Aorta (tissue), 5 donors: Measurements from ENCODE around the gene CPXM2. TPM values are rescaled to one million over a fixed set of nuclear protein-coding genes. Genes with fewer than 3 reads are reported as not detected.

Experiments used
- ATAC-seq: fragments of 200-7000 bp; cut with Tn5 transposase; one replicate; pipeline ENCODE4 v1.9.1; 2022; ENCODE audit warnings: moderate library complexity; ENCODE audit not compliant: low FRiP score
- DNase-seq, 2 donors: peaks; one replicate each; pipeline ENCODE4 v3.0.0-alpha.2; 2020
- H3K27ac ChIP-seq, 2 donors: one replicate each; pipeline ENCODE4 v1.5.1; 2013; ENCODE audit warnings: low read length in 2 of 2, mild to moderate bottlenecking in 2 of 2, moderate library complexity in 2 of 2, control low read depth in 1 of 2, inconsistent platforms in 1 of 2, low read depth in 1 of 2
- H3K27me3 ChIP-seq, 2 donors: one replicate each; pipeline ENCODE4 v1.6.1; 2013; ENCODE audit warnings: control low read depth in 1 of 2, low read length in 1 of 2, mild to moderate bottlenecking in 1 of 2, moderate library complexity in 1 of 2; ENCODE audit not compliant: insufficient read depth in 2 of 2, control insufficient read depth in 1 of 2
- H3K36me3 ChIP-seq, 2 donors: one replicate each; pipeline ENCODE4 v1.6.1; 2013; ENCODE audit warnings: control low read depth in 1 of 2, low read length in 1 of 2, mild to moderate bottlenecking in 1 of 2; ENCODE audit not compliant: insufficient read depth in 2 of 2, control insufficient read depth in 1 of 2
- H3K4me1 ChIP-seq, 2 donors: one replicate each; pipeline ENCODE4 v1.6.1; 2013; ENCODE audit warnings: low read length in 2 of 2, control low read depth in 1 of 2, mild to moderate bottlenecking in 1 of 2, moderate library complexity in 1 of 2; ENCODE audit not compliant: insufficient read depth in 2 of 2, control insufficient read depth in 1 of 2
- H3K4me3 ChIP-seq, 2 donors: one replicate each; pipeline ENCODE4 v1.5.1; 2013; ENCODE audit warnings: low read length in 2 of 2, control low read depth in 1 of 2, mild to moderate bottlenecking in 1 of 2
- H3K9me3 ChIP-seq: one replicate; pipeline ENCODE4 v1.6.1; 2013; ENCODE audit warnings: mild to moderate bottlenecking, low read length; ENCODE audit not compliant: control insufficient read depth
- WGBS, 2 donors: extraction: QIAGEN DNeasy Blood & Tissue Kit; methylation state at CpG; one replicate each; pipeline ENCODE4 v1.1.7; 2013; 5-methylcytosine and 5-hydroxymethylcytosine counted together
- intact Hi-C, 2 donors: fragments of 100-400 bp; cut with DNase I; formaldehyde crosslinking; loops; one replicate each; pipeline versions ENCODE4 v1.14.2 to v1.15.0; 2022
- polyA plus RNA-seq, 2 donors: library from polyadenylated mRNA; stranded (reverse); fragments of 200-250 nt; gene quantifications; one replicate each; pipeline ENCODE4 v1.2.3, GENCODE V29; 2013
- total RNA-seq, 2 donors: library from RNA; stranded (reverse); fragmentation: NEBNext Ultra II Directional; extraction: Animal tissue kit (Norgen Biotek cat#: 25700); gene quantifications; one replicate each; pipeline ENCODE4 v1.2.1, GENCODE V29; 2021
- donor health status: healthy with polysubstance abuse.
- donor health status: Bipolar disorder and iron deficiency.
- donor health status: DM: no; HTN: no; CAD: no.
- donor health status: DM: no; HTN: no; CAD: no.
- donor health status: DM: yes; HTN: yes; CAD: no.

Gene CPXM2
- total and polyA plus RNA-seq, 4 donors: 43.8 to 169 (median 109) TPM

GRCh38 chr10:123761666-123762230 is 129.9 kb downstream of the CPXM2 start:
- ATAC-seq (no peak), DNase-seq (no peak)
- Histone ChIP-seq H3K36me3 (no peaks in the 10 kb centered on the region), H3K9me3 (no peaks in the 10 kb centered on the region), H3K4me1 (no peaks in the 10 kb centered on the region), H3K27me3 (no peaks in the 10 kb centered on the region), H3K4me3 (no peak overlapping the region), H3K27ac (no peak overlapping the region)
- intact Hi-C loops: loop anchor here in 1 of 2 donors (10.0 kb wide), 1 partner anchor 177 kb away; no protein-coding TSS in a partner anchor
- WGBS, 2 donors: 81 to 87% methylated on average over 23 of the region's 23 CpGs

- intact Hi-C loops: loop anchor here in 1 of 2 donors (10.0 kb wide), 1 partner anchor 176 kb away; no protein-coding TSS in a partner anchor
- WGBS, 2 donors: 39% methylated on average over 10 of the region's 10 CpGs
- Histone ChIP-seq H3K9me3 (no peaks in the 10 kb centered on the region), H3K27ac (no peak overlapping the region), H3K4me3 (no peak overlapping the region), H3K4me1 (no peaks in the 10 kb centered on the region), H3K27me3 (no peaks in the 10 kb centered on the region), H3K36me3 (no peaks in the 10 kb centered on the region)
- no peak for ATAC-seq
- no peak for DNase-seq
Observed at GRCh38 chr10:123761038-123761428, 130.6 kb downstream of the CPXM2 start.

- no peak for ATAC-seq
- Histone ChIP-seq H3K9me3 (no peaks in the 10 kb centered on the region), H3K4me1 (no peaks in the 10 kb centered on the region), H3K27ac (no peak overlapping the region), H3K4me3 (no peak overlapping the region), H3K36me3 (no peaks in the 10 kb centered on the region), H3K27me3 (no peaks in the 10 kb centered on the region)
- intact Hi-C loops: loop anchor here in 1 of 2 donors (10.0 kb wide), 1 partner anchor 176 kb away; no protein-coding TSS in a partner anchor
- 63 to 76% methylated on average over 10 of the region's 10 CpGs for WGBS, 2 donors
- no peak for DNase-seq
Observed at GRCh38 chr10:123760356-123761037, 131.1 kb downstream of the CPXM2 start.

GRCh38 chr10:123759501-123760031 is 132.0 kb downstream of the CPXM2 start:
- no peak for ATAC-seq
- no peak for DNase-seq
- H3K27ac ChIP-seq: no peak overlapping the region
- no peaks in the 10 kb centered on the region for H3K4me1 ChIP-seq
- WGBS, 2 donors: 66 to 80% methylated on average over 8 of the region's 8 CpGs
- intact Hi-C loops: loop anchor here (10.0 kb wide), 2 partner anchors 175 to 205 kb away; no protein-coding TSS in a partner anchor
- H3K27me3 ChIP-seq: no peaks in the 10 kb centered on the region
- H3K9me3 ChIP-seq: no peaks in the 10 kb centered on the region
- H3K4me3 ChIP-seq: no peak overlapping the region
- H3K36me3 ChIP-seq: no peaks in the 10 kb centered on the region

GRCh38 chr10:123759041-123759440 is 132.6 kb downstream of the CPXM2 start:
- WGBS, 2 donors: 88 to 94% methylated on average over 7 of the region's 7 CpGs
- Histone ChIP-seq H3K9me3 (no peaks in the 10 kb centered on the region), H3K36me3 (no peaks in the 10 kb centered on the region), H3K27ac (no peak overlapping the region), H3K4me3 (no peak overlapping the region), H3K27me3 (no peaks in the 10 kb centered on the region), H3K4me1 (no peaks in the 10 kb centered on the region)
- DNase-seq: no peak
- no peak for ATAC-seq
- intact Hi-C loops: loop anchor here in 1 of 2 donors (10.0 kb wide), 2 partner anchors 174 to 206 kb away; no protein-coding TSS in a partner anchor

- ATAC-seq (no peak), DNase-seq (no peak)
- H3K4me3 ChIP-seq: no peak overlapping the region
- no peaks in the 10 kb centered on the region for H3K36me3 ChIP-seq
- H3K27ac ChIP-seq: no peak overlapping the region
- intact Hi-C loops: loop anchor here in 1 of 2 donors (10.0 kb wide), 2 partner anchors 173 to 207 kb away; no protein-coding TSS in a partner anchor
- no peaks in the 10 kb centered on the region for H3K27me3 ChIP-seq
- H3K9me3 ChIP-seq: no peaks in the 10 kb centered on the region
- WGBS, 2 donors: 65 to 82% methylated on average over 6 of the region's 6 CpGs
- no peaks in the 10 kb centered on the region for H3K4me1 ChIP-seq
Observed at GRCh38 chr10:123757853-123758252, 133.8 kb downstream of the CPXM2 start.

GRCh38 chr10:123755061-123755460 is 136.5 kb downstream of the CPXM2 start:
- H3K27me3 ChIP-seq: no peaks in the 10 kb centered on the region
- H3K36me3 ChIP-seq: no peaks in the 10 kb centered on the region
- no peaks in the 10 kb centered on the region for H3K9me3 ChIP-seq
- no peak for ATAC-seq
- DNase-seq: no peak
- intact Hi-C loops: loop anchor here in 1 of 2 donors (10.0 kb wide), 2 partner anchors 170 to 210 kb away; no protein-coding TSS in a partner anchor
- WGBS, 2 donors: 76 to 78% methylated on average over 2 of the region's 2 CpGs
- H3K4me3 ChIP-seq: no peak overlapping the region
- H3K4me1 ChIP-seq: no peaks in the 10 kb centered on the region
- H3K27ac ChIP-seq: no peak overlapping the region

- WGBS, 2 donors: 85 to 94% methylated on average over 4 of the region's 4 CpGs
- ATAC-seq: no peak
- no peaks in the 10 kb centered on the region for H3K4me1 ChIP-seq
- H3K4me3 ChIP-seq: no peak overlapping the region
- intact Hi-C loops: loop anchor here in 1 of 2 donors (10.0 kb wide), 2 partner anchors 169 to 211 kb away; no protein-coding TSS in a partner anchor
- H3K27ac ChIP-seq: no peak overlapping the region
- no peak for DNase-seq
- H3K27me3 ChIP-seq: no peaks in the 10 kb centered on the region
- H3K9me3 ChIP-seq: no peaks in the 10 kb centered on the region
- H3K36me3 ChIP-seq: no peaks in the 10 kb centered on the region
Observed at GRCh38 chr10:123754123-123754522, 137.5 kb downstream of the CPXM2 start.
